Panc1 (cell line): ENCODE results near the gene SYNM. TPM values are rescaled to one million over a fixed set of nuclear protein-coding genes. Genes with fewer than 3 reads are reported as not detected.

Experiments used
- ATAC-seq: fragments of 200-7000 bp; cut with Tn5 transposase; 2 replicates; pipeline ENCODE4 v1.9.1; 2020; ENCODE audit warnings: mild to moderate bottlenecking, moderate library complexity
- BruUV-seq: library from RNA; stranded (reverse); fragments of 400-500 nt; replicated peaks from 2 replicates; lab custom pipeline; 2021; lab: Mats Ljungman, UMichigan
- CTCF ChIA-PET: fragments of 300-600 bp; sonication (Branson Sonifier 250); formaldehyde crosslinking; loops from one replicate; lab custom pipeline; 2022; ENCODE audit warnings: antibody characterized with exemption; lab: Charles Lee
- POLR2A ChIA-PET: fragments of 300-600 bp; sonication (Branson Sonifier 250); formaldehyde crosslinking; loops from one replicate; lab custom pipeline; 2022; ENCODE audit warnings: antibody characterized with exemption; lab: Charles Lee
- DNase-seq: peaks from one replicate; pipeline ENCODE4 v3.0.0-alpha.2; 2010; ENCODE audit warnings: low read depth, low spot score
- H3K27ac ChIP-seq: 2 replicates; pipeline ENCODE4 v1.5.1; 2011; ENCODE audit warnings: mild to moderate bottlenecking, low read length, inconsistent platforms
- H3K27me3 ChIP-seq: fragments of 200-500 bp; sonication (Bioruptor generic); 2 replicates; pipeline ENCODE4 v1.6.0; 2014; ENCODE audit warnings: low read length, inconsistent platforms; ENCODE audit not compliant: control insufficient read depth, insufficient read depth
- H3K36me3 ChIP-seq: fragments of 200-500 bp; sonication (Bioruptor generic); 2 replicates; pipeline ENCODE4 v1.5.1; 2014; ENCODE audit warnings: inconsistent platforms, mild to moderate bottlenecking, low read length, moderate library complexity; ENCODE audit not compliant: control insufficient read depth, insufficient read depth
- H3K4me1 ChIP-seq: 2 replicates; pipeline ENCODE4 v1.5.1; 2011; ENCODE audit warnings: inconsistent platforms, mild to moderate bottlenecking, low read length, moderate library complexity; ENCODE audit not compliant: control insufficient read depth, insufficient read depth
- H3K4me3 ChIP-seq, 2 experiments: 2 replicates each; pipeline ENCODE4 v1.5.1; 2011 to 2012; ENCODE audit warnings: low read depth in 2 of 2, low read length in 2 of 2, mild to moderate bottlenecking in 2 of 2, inconsistent platforms in 1 of 2, moderate library complexity in 1 of 2
- H3K9me3 ChIP-seq: fragments of 200-500 bp; sonication (Bioruptor generic); 2 replicates; pipeline ENCODE4 v1.5.1; 2014; ENCODE audit warnings: low read depth, mild to moderate bottlenecking, inconsistent platforms, low read length, moderate library complexity; ENCODE audit not compliant: control insufficient read depth, insufficient read depth
- POLR2AphosphoS5 ChIP-seq: IDR thresholded peaks from 2 replicates; pipeline ENCODE4 v1.6.1; 2012; ENCODE audit warnings: mild to moderate bottlenecking, low read depth, low read length, moderate library complexity
- SIN3A ChIP-seq: IDR thresholded peaks from 2 replicates; pipeline ENCODE4 v1.6.1; 2012; ENCODE audit warnings: low read depth, mild to moderate bottlenecking, low read length, moderate library complexity, borderline replicate concordance; ENCODE audit not compliant: insufficient read depth
- TCF7L2 ChIP-seq: IDR thresholded peaks from 2 replicates; pipeline ENCODE4 v1.6.1; 2011; ENCODE audit warnings: mild to moderate bottlenecking, low read depth, low read length, inconsistent platforms
- in situ Hi-C: cut with HindIII; loops from 2 replicates; pipeline ENCODE4 v1.10.0; 2016; ENCODE audit warnings: low sequenced_read_pairs, low pct_unique_long_range_greater_than_20kb
- intact Hi-C: fragments of 100-400 bp; cut with micrococcal nuclease; formaldehyde crosslinking; loops from one replicate; pipeline ENCODE4 v1.10.0; 2022; ENCODE audit not compliant: unreplicated experiment
- total RNA-seq: library from RNA; stranded (reverse); gene quantifications from one replicate; pipeline ENCODE4 v1.2.1, GENCODE V29; 2021; ENCODE audit not compliant: unreplicated experiment
- TF ChIP-seq, protein P1 (sequence below), 2 experiments: IDR thresholded peaks; 2 replicates each; pipeline ENCODE4 v1.6.1; 2011 to 2012; ENCODE audit warnings: low read depth in 2 of 2, control low read depth in 1 of 2, low read length in 1 of 2, mild to moderate bottlenecking in 1 of 2, moderate library complexity in 1 of 2; ENCODE audit not compliant: insufficient read depth in 1 of 2
- TF ChIP-seq, protein P2 (sequence below): fragments of 450-650 bp; IDR thresholded peaks from 2 replicates; pipeline ENCODE4 v1.5.1; 2017; ENCODE audit warnings: mild to moderate bottlenecking

Gene SYNM
- total RNA-seq, 1 experiment from 2014 or later: 38.9 TPM

DNA sequence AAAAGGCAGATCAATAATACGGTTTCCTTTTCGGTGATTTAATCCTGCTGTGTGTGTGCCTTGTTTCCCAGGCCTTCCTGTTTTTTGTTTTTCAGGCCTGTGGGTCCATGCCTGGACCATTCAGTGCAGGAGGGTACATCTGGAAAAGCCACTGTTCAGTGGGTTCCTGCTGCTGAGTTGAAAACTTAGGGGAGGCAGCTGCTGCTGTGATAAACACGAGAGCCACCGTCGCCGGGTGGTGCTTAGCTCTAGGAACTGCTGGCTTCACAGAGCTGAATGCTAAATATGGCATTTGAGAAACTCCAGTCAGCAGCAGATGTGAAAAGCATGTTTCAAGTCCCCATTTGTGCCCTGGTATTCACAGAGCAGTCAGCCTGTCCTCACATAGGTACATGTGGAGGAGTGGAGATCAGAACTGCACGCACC is 44.0 kb downstream of the SYNM start:
- H3K9me3 ChIP-seq: no peaks in the 10 kb centered on the region
- in situ Hi-C loops (no loop called here), intact Hi-C loops (no loop called here)
- no peaks in the 10 kb centered on the region for H3K4me1 ChIP-seq
- TF ChIP-seq POLR2AphosphoS5 (no peak), SIN3A (no peak), TCF7L2 (no peak)
- TF ChIP-seq, protein P1, sequence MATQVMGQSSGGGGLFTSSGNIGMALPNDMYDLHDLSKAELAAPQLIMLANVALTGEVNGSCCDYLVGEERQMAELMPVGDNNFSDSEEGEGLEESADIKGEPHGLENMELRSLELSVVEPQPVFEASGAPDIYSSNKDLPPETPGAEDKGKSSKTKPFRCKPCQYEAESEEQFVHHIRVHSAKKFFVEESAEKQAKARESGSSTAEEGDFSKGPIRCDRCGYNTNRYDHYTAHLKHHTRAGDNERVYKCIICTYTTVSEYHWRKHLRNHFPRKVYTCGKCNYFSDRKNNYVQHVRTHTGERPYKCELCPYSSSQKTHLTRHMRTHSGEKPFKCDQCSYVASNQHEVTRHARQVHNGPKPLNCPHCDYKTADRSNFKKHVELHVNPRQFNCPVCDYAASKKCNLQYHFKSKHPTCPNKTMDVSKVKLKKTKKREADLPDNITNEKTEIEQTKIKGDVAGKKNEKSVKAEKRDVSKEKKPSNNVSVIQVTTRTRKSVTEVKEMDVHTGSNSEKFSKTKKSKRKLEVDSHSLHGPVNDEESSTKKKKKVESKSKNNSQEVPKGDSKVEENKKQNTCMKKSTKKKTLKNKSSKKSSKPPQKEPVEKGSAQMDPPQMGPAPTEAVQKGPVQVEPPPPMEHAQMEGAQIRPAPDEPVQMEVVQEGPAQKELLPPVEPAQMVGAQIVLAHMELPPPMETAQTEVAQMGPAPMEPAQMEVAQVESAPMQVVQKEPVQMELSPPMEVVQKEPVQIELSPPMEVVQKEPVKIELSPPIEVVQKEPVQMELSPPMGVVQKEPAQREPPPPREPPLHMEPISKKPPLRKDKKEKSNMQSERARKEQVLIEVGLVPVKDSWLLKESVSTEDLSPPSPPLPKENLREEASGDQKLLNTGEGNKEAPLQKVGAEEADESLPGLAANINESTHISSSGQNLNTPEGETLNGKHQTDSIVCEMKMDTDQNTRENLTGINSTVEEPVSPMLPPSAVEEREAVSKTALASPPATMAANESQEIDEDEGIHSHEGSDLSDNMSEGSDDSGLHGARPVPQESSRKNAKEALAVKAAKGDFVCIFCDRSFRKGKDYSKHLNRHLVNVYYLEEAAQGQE (IDR thresholded peaks at IDR 0.05; ENCODE audit: insufficient read depth in 1 of 2, low read depth in 2 of 2, low read length in 1 of 2): no peak
- TF ChIP-seq, protein P2, sequence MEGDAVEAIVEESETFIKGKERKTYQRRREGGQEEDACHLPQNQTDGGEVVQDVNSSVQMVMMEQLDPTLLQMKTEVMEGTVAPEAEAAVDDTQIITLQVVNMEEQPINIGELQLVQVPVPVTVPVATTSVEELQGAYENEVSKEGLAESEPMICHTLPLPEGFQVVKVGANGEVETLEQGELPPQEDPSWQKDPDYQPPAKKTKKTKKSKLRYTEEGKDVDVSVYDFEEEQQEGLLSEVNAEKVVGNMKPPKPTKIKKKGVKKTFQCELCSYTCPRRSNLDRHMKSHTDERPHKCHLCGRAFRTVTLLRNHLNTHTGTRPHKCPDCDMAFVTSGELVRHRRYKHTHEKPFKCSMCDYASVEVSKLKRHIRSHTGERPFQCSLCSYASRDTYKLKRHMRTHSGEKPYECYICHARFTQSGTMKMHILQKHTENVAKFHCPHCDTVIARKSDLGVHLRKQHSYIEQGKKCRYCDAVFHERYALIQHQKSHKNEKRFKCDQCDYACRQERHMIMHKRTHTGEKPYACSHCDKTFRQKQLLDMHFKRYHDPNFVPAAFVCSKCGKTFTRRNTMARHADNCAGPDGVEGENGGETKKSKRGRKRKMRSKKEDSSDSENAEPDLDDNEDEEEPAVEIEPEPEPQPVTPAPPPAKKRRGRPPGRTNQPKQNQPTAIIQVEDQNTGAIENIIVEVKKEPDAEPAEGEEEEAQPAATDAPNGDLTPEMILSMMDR: no peak
- no peaks in the 10 kb centered on the region for H3K27me3 ChIP-seq
- no peaks in the 10 kb centered on the region for H3K36me3 ChIP-seq
- BruUV-seq: no TSS peak
- ChIA-PET CTCF (no interaction called here), POLR2A (no interaction called here)
- DNase-seq (no peak), ATAC-seq (peak; percentile 48; the same call in 1 of the 2 replicates)
- H3K4me3 ChIP-seq: no peak overlapping the region
- H3K27ac ChIP-seq: no peak overlapping the region

DNA sequence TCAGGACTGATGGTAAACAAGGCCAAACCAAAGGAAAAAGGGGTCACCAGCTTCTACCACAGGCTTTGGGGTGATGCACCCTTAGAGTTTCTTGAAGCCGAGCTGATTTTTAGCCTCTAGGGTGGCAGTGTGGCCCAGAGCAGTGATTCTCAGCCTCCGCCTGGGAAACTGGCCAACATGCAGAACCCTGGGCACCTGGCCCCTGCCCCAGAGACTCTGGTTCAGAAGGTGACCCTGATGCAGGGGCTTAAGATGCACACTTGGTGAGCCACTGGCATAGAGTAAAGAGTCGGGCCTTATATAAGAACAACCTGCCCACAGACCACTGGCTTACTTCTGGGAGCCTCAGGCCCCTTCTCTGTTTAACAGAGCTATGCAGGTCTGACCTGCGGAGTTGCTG is 44.5 kb downstream of the SYNM start:
- in situ Hi-C loops: no loop called here
- Histone ChIP-seq H3K4me3 (no peak overlapping the region), H3K27ac (no peak overlapping the region), H3K36me3 (no peaks in the 10 kb centered on the region), H3K4me1 (no peaks in the 10 kb centered on the region), H3K9me3 (no peaks in the 10 kb centered on the region), H3K27me3 (no peaks in the 10 kb centered on the region)
- intact Hi-C loops: no loop called here
- ChIA-PET CTCF (no interaction called here), POLR2A (no interaction called here)
- TF ChIP-seq TCF7L2: no peak
- no peak for TF ChIP-seq POLR2AphosphoS5
- TF ChIP-seq, protein P1 (IDR thresholded peaks at IDR 0.05; ENCODE audit: insufficient read depth in 1 of 2, low read depth in 2 of 2, low read length in 1 of 2): no peak
- BruUV-seq: no TSS peak
- DNase-seq: no peak
- no peak for ATAC-seq
